SJSA1 (cell line): ENCODE measurements around the gene TAP2. TPM values are rescaled to one million over a fixed set of nuclear protein-coding genes. Genes with fewer than 3 reads are reported as not detected.

Source experiments
- DNase-seq, 2 experiments: peaks; one replicate each; pipeline ENCODE4 v3.0.0-alpha.2; 2015 to 2020; ENCODE audit warnings: low spot score in 2 of 2, low read depth in 1 of 2
- H3K27ac ChIP-seq: fragments of 250-450 bp; sonication (Bioruptor Pico); 2 replicates; pipeline ENCODE4 v1.5.1; 2020; ENCODE audit warnings: mild to moderate bottlenecking, moderate library complexity
- H3K27me3 ChIP-seq: fragments of 250-450 bp; sonication (Bioruptor Pico); replicated peaks from 2 replicates; pipeline ENCODE4 v1.5.1; 2020; ENCODE audit warnings: mild to moderate bottlenecking, moderate library complexity
- H3K36me3 ChIP-seq: fragments of 250-450 bp; sonication (Bioruptor Pico); 2 replicates; pipeline ENCODE4 v1.5.1; 2020; ENCODE audit warnings: mild to moderate bottlenecking
- H3K4me1 ChIP-seq: fragments of 250-450 bp; sonication (Bioruptor Pico); replicated peaks from 2 replicates; pipeline ENCODE4 v1.6.1; 2021; ENCODE audit warnings: mild to moderate bottlenecking
- H3K4me3 ChIP-seq: fragments of 250-450 bp; sonication (Bioruptor Pico); 2 replicates; pipeline ENCODE4 v1.5.1; 2020; ENCODE audit warnings: mild to moderate bottlenecking
- H3K9me3 ChIP-seq: fragments of 250-450 bp; sonication (Bioruptor Pico); replicated peaks from 2 replicates; pipeline ENCODE4 v1.5.1; 2020; ENCODE audit warnings: mild to moderate bottlenecking
- total RNA-seq: library from RNA; depleted of rRNA; stranded (reverse); fragments of >200 nt; shearing (Covaris generic); gene quantifications from 2 replicates; pipeline ENCODE4 v1.2.3, GENCODE V29; 2014

Gene TAP2
- total RNA-seq, 1 experiment from 2014 or later = 34.2 TPM

- peaks cover 73% of the 10 kb centered on the region for H3K36me3 ChIP-seq
Observed at GRCh38 chr6:32835167-32835893, 3.2 kb downstream of the TAP2 start.

GRCh38 chr6:32833664-32834063 lies 4.9 kb downstream of the TAP2 start:
- peaks cover 86% of the 10 kb centered on the region for H3K36me3 ChIP-seq
- peaks cover 13% of the 10 kb centered on the region for H3K4me1 ChIP-seq
- no peak overlapping the region for H3K27ac ChIP-seq
- no peaks in the 10 kb centered on the region for H3K27me3 ChIP-seq
- DNase-seq = no peak
- H3K9me3 ChIP-seq = no peaks in the 10 kb centered on the region
- no peak overlapping the region for H3K4me3 ChIP-seq

More at GRCh38 chr6:32835167-32835893, 3.2 kb downstream of the TAP2 start:
- H3K27me3 ChIP-seq = no peaks in the 10 kb centered on the region
- peaks cover 13% of the 10 kb centered on the region for H3K4me1 ChIP-seq
- no peaks in the 10 kb centered on the region for H3K9me3 ChIP-seq
- no peak overlapping the region for H3K27ac ChIP-seq
- no peak overlapping the region for H3K4me3 ChIP-seq
- DNase-seq = no peak

GRCh38 chr6:32832535-32832934 lies 6.0 kb downstream of the TAP2 start:
- H3K36me3 ChIP-seq = peaks cover 89% of the 10 kb centered on the region
- no peaks in the 10 kb centered on the region for H3K9me3 ChIP-seq
- no peak overlapping the region for H3K4me3 ChIP-seq
- no peak overlapping the region for H3K27ac ChIP-seq
- DNase-seq = no peak
- no peaks in the 10 kb centered on the region for H3K27me3 ChIP-seq
- H3K4me1 ChIP-seq = peaks cover 8% of the 10 kb centered on the region

GRCh38 chr6:32830936-32831335 lies 7.6 kb downstream of the TAP2 start:
- Histone ChIP-seq H3K27ac (no peak overlapping the region), H3K9me3 (no peaks in the 10 kb centered on the region), H3K36me3 (peaks cover 75% of the 10 kb centered on the region), H3K27me3 (no peaks in the 10 kb centered on the region), H3K4me1 (no peaks in the 10 kb centered on the region), H3K4me3 (no peak overlapping the region)
- DNase-seq = no peak

- Histone ChIP-seq H3K9me3 (no peaks in the 10 kb centered on the region), H3K4me1 (no peaks in the 10 kb centered on the region), H3K27me3 (no peaks in the 10 kb centered on the region), H3K27ac (no peak overlapping the region), H3K36me3 (peaks cover 67% of the 10 kb centered on the region), H3K4me3 (no peak overlapping the region)
- no peak for DNase-seq
Observed at GRCh38 chr6:32830017-32830416, 8.5 kb downstream of the TAP2 start.

GRCh38 chr6:32829495-32829894 lies 9.0 kb downstream of the TAP2 start:
- H3K9me3 ChIP-seq = no peaks in the 10 kb centered on the region
- H3K27ac ChIP-seq = no peak overlapping the region
- H3K27me3 ChIP-seq = no peaks in the 10 kb centered on the region
- DNase-seq = no peak
- H3K4me1 ChIP-seq = no peaks in the 10 kb centered on the region
- H3K4me3 ChIP-seq = no peak overlapping the region
- H3K36me3 ChIP-seq = peaks cover 62% of the 10 kb centered on the region

GRCh38 chr6:32827025-32827424 lies 11.5 kb downstream of the TAP2 start:
- no peaks in the 10 kb centered on the region for H3K4me1 ChIP-seq
- no peaks in the 10 kb centered on the region for H3K27me3 ChIP-seq
- no peaks in the 10 kb centered on the region for H3K9me3 ChIP-seq
- H3K4me3 ChIP-seq = no peak overlapping the region
- peaks cover 41% of the 10 kb centered on the region for H3K36me3 ChIP-seq
- DNase-seq = no peak
- no peak overlapping the region for H3K27ac ChIP-seq

- DNase-seq = no peak
- Histone ChIP-seq H3K9me3 (no peaks in the 10 kb centered on the region), H3K27ac (no peak overlapping the region), H3K27me3 (no peaks in the 10 kb centered on the region), H3K4me1 (no peaks in the 10 kb centered on the region), H3K4me3 (no peak overlapping the region), H3K36me3 (peaks cover 31% of the 10 kb centered on the region)
Observed at GRCh38 chr6:32825966-32826365, 12.6 kb downstream of the TAP2 start.

- Histone ChIP-seq H3K36me3 (no peaks in the 10 kb centered on the region), H3K27ac (no peak overlapping the region), H3K9me3 (no peaks in the 10 kb centered on the region), H3K4me1 (no peaks in the 10 kb centered on the region), H3K27me3 (peaks cover 8% of the 10 kb centered on the region; the same call in 1 of the 2 replicates), H3K4me3 (no peak overlapping the region)
- DNase-seq = no peak
Observed at GRCh38 chr6:32819729-32820128, 18.8 kb downstream of the TAP2 start.

- Histone ChIP-seq H3K4me1 (no peaks in the 10 kb centered on the region), H3K27me3 (peaks cover 8% of the 10 kb centered on the region; the same call in 1 of the 2 replicates), H3K4me3 (no peak overlapping the region), H3K9me3 (no peaks in the 10 kb centered on the region), H3K27ac (no peak overlapping the region), H3K36me3 (no peaks in the 10 kb centered on the region)
- no peak for DNase-seq
Observed at GRCh38 chr6:32818867-32819266, 19.7 kb downstream of the TAP2 start.

- Histone ChIP-seq H3K9me3 (no peaks in the 10 kb centered on the region), H3K4me3 (no peak within 1 kb of the TSS)
- no peak for DNase-seq
Observed at GRCh38 chr6:32816746-32817204, 21.8 kb downstream of the TAP2 start, which contains the start of gene HLA-DOB. HLA-DOB (minus strand) TSS chr6:32817002; CDS start chr6:32816951, 51 bp downstream.

GRCh38 chr6:32815996-32816395 lies 22.5 kb downstream of the TAP2 start:
- no peaks in the 10 kb centered on the region for H3K4me1 ChIP-seq
- no peak for DNase-seq
- no peak overlapping the region for H3K4me3 ChIP-seq
- no peak overlapping the region for H3K27ac ChIP-seq
- no peaks in the 10 kb centered on the region for H3K9me3 ChIP-seq
- H3K27me3 ChIP-seq = peaks cover 8% of the 10 kb centered on the region; the same call in 1 of the 2 replicates
- no peaks in the 10 kb centered on the region for H3K36me3 ChIP-seq

More at GRCh38 chr6:32816746-32817204, 21.8 kb downstream of the TAP2 start, which contains the start of gene HLA-DOB:
- Histone ChIP-seq H3K4me1 (no peaks in the 10 kb centered on the region), H3K27ac (no peak within 1 kb of the TSS), H3K27me3 (peaks cover 8% of the 10 kb centered on the region; the same call in 1 of the 2 replicates), H3K36me3 (no peaks in the 10 kb centered on the region)

GRCh38 chr6:32815115-32815514 lies 23.4 kb downstream of the TAP2 start:
- Histone ChIP-seq H3K27ac (no peak overlapping the region), H3K4me1 (no peaks in the 10 kb centered on the region)
- DNase-seq = no peak

GRCh38 chr6:32814145-32814544 lies 24.4 kb downstream of the TAP2 start:
- DNase-seq = no peak
- no peaks in the 10 kb centered on the region for H3K4me1 ChIP-seq
- no peaks in the 10 kb centered on the region for H3K36me3 ChIP-seq
- H3K4me3 ChIP-seq = no peak overlapping the region
- no peaks in the 10 kb centered on the region for H3K9me3 ChIP-seq
- no peak overlapping the region for H3K27ac ChIP-seq
- peaks cover 11% of the 10 kb centered on the region; the same call in 1 of the 2 replicates for H3K27me3 ChIP-seq

More at GRCh38 chr6:32815115-32815514, 23.4 kb downstream of the TAP2 start:
- no peaks in the 10 kb centered on the region for H3K36me3 ChIP-seq
- H3K27me3 ChIP-seq = peaks cover 8% of the 10 kb centered on the region; the same call in 1 of the 2 replicates
- H3K4me3 ChIP-seq = no peak overlapping the region
- H3K9me3 ChIP-seq = no peaks in the 10 kb centered on the region
